ENCODE data around the gene FGF3. TPM values are rescaled to one million over a fixed set of nuclear protein-coding genes. Genes with fewer than 3 reads are reported as not detected.

The FGF3 gene
- total RNA-seq, 1 experiment from 2014 or later: not detected

DNA sequence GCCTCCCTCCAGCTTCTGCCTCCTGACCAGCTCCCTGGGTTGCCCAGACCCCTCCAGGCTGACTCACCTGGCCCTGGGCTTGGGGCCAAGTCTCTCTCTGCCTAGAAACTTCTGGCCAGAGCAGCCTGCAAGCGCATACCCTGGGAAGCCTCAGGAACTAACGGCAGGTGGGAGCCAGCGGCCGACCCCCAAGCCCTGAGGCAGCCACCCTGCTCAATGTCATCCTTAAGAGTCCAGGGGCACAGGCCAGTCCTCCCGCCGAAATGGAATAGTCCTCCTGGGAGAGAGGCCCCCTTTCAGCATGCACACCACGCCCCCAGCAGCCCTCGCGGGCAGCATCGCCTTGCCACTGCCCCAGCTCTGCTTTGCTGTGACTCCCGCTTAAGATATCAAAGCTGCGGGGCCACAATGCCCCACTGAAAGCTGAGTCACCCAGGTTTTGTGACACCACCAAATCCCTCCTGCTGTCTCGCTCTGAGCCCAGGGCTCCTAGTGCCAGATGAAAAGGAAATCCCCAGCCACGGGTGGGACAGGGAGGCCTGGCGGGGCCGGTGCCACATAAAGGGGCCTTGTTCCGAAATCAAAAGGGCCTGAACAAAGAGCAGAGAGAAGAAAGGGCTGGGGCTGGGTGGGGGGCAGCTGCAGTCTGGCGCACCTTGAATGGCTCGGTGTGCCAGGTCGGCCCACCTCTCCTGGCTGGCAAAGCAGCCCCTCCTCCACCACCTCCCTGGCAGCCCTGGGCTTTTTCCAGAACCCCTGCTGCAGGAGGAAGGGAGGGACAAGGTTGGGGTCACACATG lies 21.4 kb upstream of the FGF3 start:
- Histone ChIP-seq H3K36me3 (ENCODE audit: low read depth, low read length) (no peaks in the 10 kb centered on the region), H3K4me1 (ENCODE audit: insufficient read depth, low read length) (peaks cover 4% of the 10 kb centered on the region), H3F3A (ENCODE audit: low read length, unreplicated experiment) (no peaks in the 10 kb centered on the region), H3K4me3 (ENCODE audit: low read length) (no peak overlapping the region), H3K27me3 (ENCODE audit: low read length) (no peaks in the 10 kb centered on the region), H2AFZ (ENCODE audit: low read length) (no peak overlapping the region), H3K79me2 (ENCODE audit: low read length) (no peaks in the 10 kb centered on the region), H3K9me2 (replicated peaks; ENCODE audit: low read length) (peaks cover 5% of the 10 kb centered on the region; the same call in 1 of the 2 replicates), H3K4me2 (ENCODE audit: low read length) (0 out of 2 replicates have a peak overlapping the region, but pooled peaks have one; percentile 3), H3K9me3 (ENCODE audit: low read length) (no peaks in the 10 kb centered on the region), H3K9ac (ENCODE audit: low read length) (no peak overlapping the region), H4K20me1 (ENCODE audit: low read length) (no peaks in the 10 kb centered on the region), H3K27ac (ENCODE audit: low read length) (no peak overlapping the region)
- TF ChIP-seq EZH2 (IDR thresholded peaks at IDR 0.05; ENCODE audit: low read length, unreplicated experiment) (no peak), EZH2phosphoT487 (IDR thresholded peaks at IDR 0.05; ENCODE audit: borderline replicate concordance, low read length) (no peak)
- TF ChIP-seq, protein P1, sequence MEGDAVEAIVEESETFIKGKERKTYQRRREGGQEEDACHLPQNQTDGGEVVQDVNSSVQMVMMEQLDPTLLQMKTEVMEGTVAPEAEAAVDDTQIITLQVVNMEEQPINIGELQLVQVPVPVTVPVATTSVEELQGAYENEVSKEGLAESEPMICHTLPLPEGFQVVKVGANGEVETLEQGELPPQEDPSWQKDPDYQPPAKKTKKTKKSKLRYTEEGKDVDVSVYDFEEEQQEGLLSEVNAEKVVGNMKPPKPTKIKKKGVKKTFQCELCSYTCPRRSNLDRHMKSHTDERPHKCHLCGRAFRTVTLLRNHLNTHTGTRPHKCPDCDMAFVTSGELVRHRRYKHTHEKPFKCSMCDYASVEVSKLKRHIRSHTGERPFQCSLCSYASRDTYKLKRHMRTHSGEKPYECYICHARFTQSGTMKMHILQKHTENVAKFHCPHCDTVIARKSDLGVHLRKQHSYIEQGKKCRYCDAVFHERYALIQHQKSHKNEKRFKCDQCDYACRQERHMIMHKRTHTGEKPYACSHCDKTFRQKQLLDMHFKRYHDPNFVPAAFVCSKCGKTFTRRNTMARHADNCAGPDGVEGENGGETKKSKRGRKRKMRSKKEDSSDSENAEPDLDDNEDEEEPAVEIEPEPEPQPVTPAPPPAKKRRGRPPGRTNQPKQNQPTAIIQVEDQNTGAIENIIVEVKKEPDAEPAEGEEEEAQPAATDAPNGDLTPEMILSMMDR (conservative IDR thresholded peaks at IDR 0.05; ENCODE audit: low read depth, low read length): no peak
- ChIA-PET CTCF (interaction anchor here (1.0 kb wide), 1 partner anchor 120 kb away, joined by 8 read pairs; no protein-coding TSS in a partner anchor), POLR2A (ENCODE audit: unreplicated experiment) (no interaction called here)
- DNase-seq (peak; percentile 79), ATAC-seq (peak; percentile 54)
- intact Hi-C loops (cut with micrococcal nuclease): no loop called here
- BruUV-seq (replicated peaks): no TSS peak

DNA sequence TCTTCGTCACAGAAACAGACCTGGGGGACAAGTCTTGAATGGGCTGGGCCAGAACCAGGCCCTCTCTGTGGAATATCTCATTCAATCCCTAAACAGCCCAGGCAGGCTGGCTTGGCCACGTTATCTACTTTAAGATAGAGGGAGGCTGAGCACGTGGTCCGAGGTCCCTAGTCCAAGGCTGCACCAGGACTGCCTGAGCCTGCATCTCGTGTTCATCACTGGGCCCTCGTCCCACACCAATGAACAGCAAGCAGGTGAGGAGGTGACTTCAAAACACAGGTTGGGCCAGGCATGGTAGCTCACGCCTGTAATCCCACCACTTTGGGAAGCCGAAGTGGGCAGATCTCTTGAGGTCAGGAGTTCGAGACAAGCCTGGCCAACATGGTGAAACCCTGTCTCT lies 20.3 kb upstream of the FGF3 start:
- POLR2A ChIA-PET (ENCODE audit: unreplicated experiment): no interaction called here
- Histone ChIP-seq H3K27ac (ENCODE audit: low read length) (no peak overlapping the region), H3K4me2 (ENCODE audit: low read length) (no peak overlapping the region), H3K79me2 (ENCODE audit: low read length) (no peaks in the 10 kb centered on the region), H3K4me1 (ENCODE audit: insufficient read depth, low read length) (peaks cover 4% of the 10 kb centered on the region), H3K9ac (ENCODE audit: low read length) (no peak overlapping the region), H3K9me2 (replicated peaks; ENCODE audit: low read length) (peaks cover 5% of the 10 kb centered on the region; the same call in 1 of the 2 replicates), H3K9me3 (ENCODE audit: low read length) (no peaks in the 10 kb centered on the region), H3K27me3 (ENCODE audit: low read length) (no peaks in the 10 kb centered on the region), H2AFZ (ENCODE audit: low read length) (no peak overlapping the region), H4K20me1 (ENCODE audit: low read length) (no peaks in the 10 kb centered on the region), H3K36me3 (ENCODE audit: low read depth, low read length) (no peaks in the 10 kb centered on the region), H3K4me3 (ENCODE audit: low read length) (no peak overlapping the region), H3F3A (ENCODE audit: low read length, unreplicated experiment) (no peaks in the 10 kb centered on the region)
- BruUV-seq (replicated peaks): no TSS peak
- TF ChIP-seq EZH2 (IDR thresholded peaks at IDR 0.05; ENCODE audit: low read length, unreplicated experiment) (no peak), EZH2phosphoT487 (IDR thresholded peaks at IDR 0.05; ENCODE audit: borderline replicate concordance, low read length) (no peak)
- TF ChIP-seq, protein P1 (conservative IDR thresholded peaks at IDR 0.05; ENCODE audit: low read depth, low read length): no peak
- DNase-seq (no peak), ATAC-seq (no peak)
- intact Hi-C loops (cut with micrococcal nuclease): no loop called here
- CTCF ChIA-PET: no interaction called here

DNA sequence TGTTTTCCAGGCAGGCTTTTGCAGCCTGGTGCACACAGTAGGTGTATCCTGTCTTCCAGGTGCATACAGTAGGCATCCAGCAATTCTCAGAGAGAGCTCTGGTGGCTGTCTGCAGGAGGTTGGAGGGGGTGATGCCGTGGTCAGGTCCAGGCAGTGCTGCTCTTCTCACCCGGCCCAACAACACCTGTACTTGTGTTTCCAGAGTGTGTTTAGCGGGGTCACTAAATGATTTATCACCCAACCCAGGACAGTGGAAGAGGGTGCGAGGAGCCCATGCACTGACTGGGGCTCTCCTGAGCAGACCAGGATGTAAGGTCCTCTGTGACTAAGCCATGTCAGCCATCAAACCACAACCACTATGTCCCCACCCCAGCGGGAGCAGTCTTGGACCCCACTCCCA lies 18.6 kb upstream of the FGF3 start:
- H3K4me3 ChIP-seq (ENCODE audit: low read length): no peak overlapping the region
- no peak overlapping the region for H3K9ac ChIP-seq (ENCODE audit: low read length)
- no peak overlapping the region for H3K4me2 ChIP-seq (ENCODE audit: low read length)
- DNase-seq (no peak), ATAC-seq (no peak)
- ChIA-PET POLR2A (ENCODE audit: unreplicated experiment) (no interaction called here), CTCF (interaction anchor here (0.5 kb wide), 1 partner anchor 117 kb away, joined by 3 read pairs; no protein-coding TSS in a partner anchor)
- intact Hi-C loops (cut with micrococcal nuclease): no loop called here
- no peak overlapping the region for H2AFZ ChIP-seq (ENCODE audit: low read length)
- H3K27me3 ChIP-seq (ENCODE audit: low read length): no peaks in the 10 kb centered on the region
- no peaks in the 10 kb centered on the region for H4K20me1 ChIP-seq (ENCODE audit: low read length)
- no peaks in the 10 kb centered on the region for H3K79me2 ChIP-seq (ENCODE audit: low read length)
- H3K9me2 ChIP-seq (replicated peaks; ENCODE audit: low read length): no peaks in the 10 kb centered on the region
- TF ChIP-seq EZH2phosphoT487 (IDR thresholded peaks at IDR 0.05; ENCODE audit: borderline replicate concordance, low read length) (no peak), EZH2 (IDR thresholded peaks at IDR 0.05; ENCODE audit: low read length, unreplicated experiment) (no peak)
- TF ChIP-seq, protein P1 (conservative IDR thresholded peaks at IDR 0.05; ENCODE audit: low read depth, low read length): no peak
- no peaks in the 10 kb centered on the region for H3K9me3 ChIP-seq (ENCODE audit: low read length)
- H3F3A ChIP-seq (ENCODE audit: low read length, unreplicated experiment): no peaks in the 10 kb centered on the region
- H3K27ac ChIP-seq (ENCODE audit: low read length): no peak overlapping the region
- H3K36me3 ChIP-seq (ENCODE audit: low read depth, low read length): no peaks in the 10 kb centered on the region
- BruUV-seq (replicated peaks): no TSS peak
- peaks cover 4% of the 10 kb centered on the region for H3K4me1 ChIP-seq (ENCODE audit: insufficient read depth, low read length)
